ENCODE data around the gene SMC5. TPM values are rescaled to one million over a fixed set of nuclear protein-coding genes. Genes with fewer than 3 reads are reported as not detected.
"Not testable (repeated sequence)": the region's sequence is repeated elsewhere in the genome, so short reads cannot be mapped to it uniquely, and the experiment has no call there.

Gene SMC5
- polyA plus RNA-seq (2013, experiment 1 of 2; ENCODE audit: insufficient read length), result 28.3 TPM
- 30.2 TPM for polyA plus RNA-seq (2013, experiment 2 of 2; ENCODE audit: insufficient read length)

- DNase-seq, result peak; percentile 95
Measured at GRCh38 chr9:70258692-70259511, at the start of gene SMC5. SMC5 (plus strand) TSS chr9:70258978; CDS start chr9:70259079, 101 bp downstream.

- DNase-seq, result no peak
Measured at GRCh38 chr9:70217029-70217428, 41.7 kb upstream of the SMC5 start.

DNA sequence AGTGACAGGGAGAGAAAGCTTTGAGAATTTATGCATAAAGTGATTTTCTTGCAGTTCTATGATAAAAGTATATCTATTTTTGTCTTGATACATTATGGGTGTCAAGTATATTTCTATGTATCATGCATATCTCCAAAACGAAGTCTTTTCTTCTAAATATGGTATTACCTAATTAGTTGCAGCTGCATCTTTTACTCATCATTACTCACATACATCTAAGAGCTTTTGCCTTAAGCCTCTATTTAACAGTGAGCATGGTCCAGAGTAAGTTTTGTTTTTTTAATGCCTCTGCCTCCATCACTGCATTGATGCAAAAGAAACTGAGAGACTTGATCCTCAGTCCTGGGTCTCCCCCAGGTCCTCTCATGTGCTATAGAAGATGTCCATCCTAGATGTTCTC, 40.0 kb upstream of the SMC5 start:
- peak; percentile 74 for DNase-seq

DNA sequence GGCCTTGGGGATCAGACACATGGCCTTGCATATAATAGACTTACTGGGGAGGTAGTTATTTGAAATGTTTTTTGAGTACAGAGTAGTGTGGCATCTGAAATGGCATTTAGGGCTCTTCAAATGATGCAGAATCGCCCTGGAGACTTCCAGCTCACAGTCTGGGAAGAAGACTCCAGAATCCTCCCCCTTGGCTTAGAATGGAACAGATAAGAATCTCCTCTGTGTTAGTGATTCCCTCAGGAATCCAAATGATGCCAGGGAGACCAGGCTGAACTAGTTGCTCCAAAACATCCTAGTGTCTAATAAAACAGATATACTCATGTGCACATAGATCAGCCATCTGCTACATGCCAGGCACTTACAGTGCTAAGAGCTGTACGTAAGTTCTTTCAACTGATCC, 38.6 kb upstream of the SMC5 start:
- peak; percentile 16 for DNase-seq

- DNase-seq, result peak; percentile 42
Measured at GRCh38 chr9:70222354-70222753, 36.4 kb upstream of the SMC5 start.

- no peak for DNase-seq
Measured at GRCh38 chr9:70228118-70228517, 30.7 kb upstream of the SMC5 start.

DNA sequence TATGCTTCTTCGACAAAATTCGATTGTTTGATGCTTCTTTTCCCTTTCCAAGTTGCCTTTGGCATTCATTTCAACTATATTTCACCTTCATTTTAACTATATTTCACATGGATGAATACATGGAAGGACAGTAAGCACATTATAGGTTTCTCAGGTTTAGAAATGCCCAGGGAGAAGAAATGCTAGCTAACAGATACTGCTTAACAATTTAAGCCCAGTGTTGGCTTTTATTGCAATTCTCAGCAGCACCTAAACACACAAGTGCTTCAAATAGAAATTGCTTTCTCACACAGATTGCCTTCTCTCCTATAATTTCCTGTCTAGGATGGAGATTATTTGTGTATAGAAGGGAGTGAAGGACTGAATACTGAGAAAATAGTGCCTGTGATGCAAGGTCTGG, 30.2 kb upstream of the SMC5 start:
- DNase-seq, result no peak

DNA sequence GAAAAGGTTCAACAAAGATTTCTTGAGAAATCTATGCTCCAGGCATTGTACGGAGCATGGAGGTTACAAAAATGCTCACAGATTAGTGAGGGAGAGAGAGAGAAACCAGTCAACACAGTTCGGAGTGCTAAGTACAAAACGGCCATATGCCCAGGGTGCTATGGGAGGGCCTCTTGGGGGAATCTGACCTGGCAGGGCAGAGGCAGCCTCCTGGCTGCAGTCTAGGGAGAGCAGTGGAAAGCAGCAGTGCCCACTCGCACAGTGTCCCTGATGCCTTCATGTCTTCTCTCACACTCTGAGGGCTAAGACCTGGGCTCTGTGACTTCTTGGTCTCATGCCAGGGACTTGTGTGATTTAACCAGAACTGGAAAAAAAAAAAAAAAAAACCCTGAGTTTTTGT, 29.8 kb upstream of the SMC5 start:
- DNase-seq, result no peak

DNA sequence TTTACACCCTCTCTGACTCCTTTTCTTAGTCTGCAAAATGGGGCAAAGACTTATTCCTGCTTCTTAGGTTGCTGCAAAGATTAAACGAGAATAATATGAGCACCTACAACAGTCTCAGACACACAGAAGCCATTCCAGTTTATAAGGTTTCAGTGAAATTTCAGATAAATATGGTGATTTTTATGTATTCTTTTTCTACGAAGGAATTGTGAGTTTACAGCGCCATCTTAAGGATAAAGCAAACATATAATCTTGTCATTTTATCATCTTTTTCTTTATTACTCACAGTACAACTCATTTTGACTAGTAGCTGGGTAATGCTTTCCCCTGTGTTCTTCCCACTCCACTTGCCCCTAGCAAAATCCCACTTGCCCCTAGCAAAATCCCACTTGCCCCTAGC, 29.2 kb upstream of the SMC5 start:
- DNase-seq, result peak; percentile 53

GRCh38 chr9:70232476-70232875, 26.3 kb upstream of the SMC5 start:
- DNase-seq, result no peak

DNA sequence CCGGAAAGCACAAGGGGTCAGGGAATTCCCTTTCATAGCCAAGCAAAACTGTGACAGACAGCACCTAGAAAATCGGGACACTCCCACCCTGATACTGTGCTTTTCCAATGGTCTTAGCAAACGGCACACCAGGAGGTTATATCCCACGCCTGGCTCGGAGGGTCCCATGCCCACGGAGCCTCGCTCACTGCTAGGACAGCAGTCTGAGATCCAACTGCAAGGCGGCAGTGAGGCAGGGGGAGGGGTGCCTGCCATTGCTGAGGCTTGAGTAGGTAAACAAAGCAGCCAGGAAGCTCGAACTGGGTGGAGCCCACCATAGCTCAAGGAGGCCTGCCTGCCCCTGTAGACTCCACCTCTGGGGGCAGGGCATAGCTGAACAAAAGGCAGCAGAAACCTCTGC, 24.6 kb upstream of the SMC5 start:
- not testable (repeated sequence) for DNase-seq

GRCh38 chr9:70245952-70246351, 12.8 kb upstream of the SMC5 start:
- DNase-seq, result not testable (repeated sequence)

DNA sequence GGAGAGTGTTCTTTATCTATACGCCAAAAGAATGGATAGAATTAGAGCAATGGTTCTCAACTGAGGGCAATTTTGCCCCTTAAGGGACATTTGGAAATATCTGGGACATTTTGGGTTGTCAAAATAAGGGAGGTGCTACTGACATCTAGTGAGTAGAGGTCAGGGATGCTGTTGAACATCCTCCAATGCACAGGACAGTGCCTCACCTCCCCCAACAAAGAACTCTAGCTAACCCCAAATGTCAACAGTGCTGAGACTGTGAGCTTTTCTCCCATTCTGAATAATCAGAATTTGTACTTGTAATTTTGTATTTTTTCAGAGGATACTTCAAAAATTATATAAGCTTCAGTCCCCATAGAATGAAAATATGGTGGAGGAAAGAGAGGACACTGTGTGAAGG, 8.6 kb upstream of the SMC5 start:
- DNase-seq, result no peak

- DNase-seq, result peak; percentile 81
Measured at GRCh38 chr9:70255486-70255885, 3.3 kb upstream of the SMC5 start.

DNA sequence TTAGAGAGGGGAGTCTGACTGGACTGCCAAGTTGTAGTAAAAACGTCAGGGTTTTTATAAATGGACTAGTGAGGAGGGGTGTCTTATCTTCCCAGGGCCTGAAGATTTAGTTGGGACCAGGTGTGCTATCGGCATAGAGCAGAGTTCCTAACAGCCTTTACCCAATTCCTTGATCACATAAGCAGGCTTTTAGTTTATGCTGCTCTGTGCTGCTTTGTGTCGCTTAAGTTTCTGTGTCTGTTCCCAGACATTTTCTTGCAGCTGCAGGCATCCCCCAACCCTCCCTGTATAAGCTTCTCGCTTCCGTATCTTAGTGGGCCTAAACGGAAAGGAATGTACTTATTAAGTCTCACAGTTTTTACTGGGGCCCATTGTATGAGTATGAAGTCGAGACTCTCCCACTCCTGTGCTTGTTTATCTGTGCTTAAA, 2.6 kb upstream of the SMC5 start:
- peak; percentile 89 for DNase-seq

DNA sequence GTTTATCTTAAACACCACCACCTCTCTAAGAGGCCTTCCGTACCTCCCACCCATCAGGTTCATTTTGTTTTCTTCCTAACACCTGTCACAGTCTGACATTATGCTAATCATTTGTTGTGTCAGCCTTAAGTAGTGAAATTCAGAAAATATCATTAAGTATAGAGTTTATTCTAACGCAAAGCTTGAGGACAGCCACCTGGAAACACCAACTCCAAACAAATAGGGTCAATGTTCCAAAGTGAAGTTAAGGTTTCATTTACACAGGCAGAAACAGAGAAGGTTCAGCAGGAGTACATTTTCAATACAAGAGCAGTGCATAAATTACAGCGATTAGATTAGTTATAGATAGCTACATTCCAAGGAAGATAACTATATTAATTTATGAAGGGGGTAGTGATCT, 1.3 kb upstream of the SMC5 start:
- no peak for DNase-seq

DNA sequence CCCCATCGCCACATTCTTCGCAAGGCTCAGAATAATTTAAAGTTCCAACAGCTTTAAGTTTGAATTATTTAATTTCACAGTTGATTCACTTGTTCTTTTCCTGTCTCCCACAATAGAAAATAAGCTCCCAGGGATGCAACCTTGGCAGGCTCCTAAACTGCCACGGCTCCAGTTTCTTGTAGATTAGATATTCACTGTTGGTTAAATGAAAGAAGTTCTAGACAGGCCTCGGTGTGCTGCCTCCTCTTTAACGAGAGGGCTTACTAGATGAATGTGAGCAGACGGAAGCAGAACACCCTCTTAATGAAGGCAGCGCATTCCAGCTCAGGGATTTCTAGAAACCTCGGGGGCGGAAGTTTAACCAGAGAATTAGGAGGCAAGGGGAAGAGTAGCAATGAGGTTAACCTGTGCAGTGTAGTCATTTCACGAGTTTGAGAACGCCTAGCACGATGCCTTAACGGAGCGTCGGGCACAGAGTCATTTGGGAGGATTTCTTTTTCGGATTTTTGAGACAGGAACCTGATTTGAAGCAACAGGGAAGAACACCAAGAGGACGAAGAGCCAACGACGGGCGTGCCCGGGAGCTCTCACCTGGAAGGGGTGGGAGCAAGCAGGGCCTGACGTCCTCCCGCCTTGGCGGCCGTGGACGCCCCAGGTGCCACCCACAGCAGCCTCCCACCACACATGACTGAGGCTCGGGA, 637 bp upstream of the SMC5 start:
- peak; percentile 68 for DNase-seq

DNA sequence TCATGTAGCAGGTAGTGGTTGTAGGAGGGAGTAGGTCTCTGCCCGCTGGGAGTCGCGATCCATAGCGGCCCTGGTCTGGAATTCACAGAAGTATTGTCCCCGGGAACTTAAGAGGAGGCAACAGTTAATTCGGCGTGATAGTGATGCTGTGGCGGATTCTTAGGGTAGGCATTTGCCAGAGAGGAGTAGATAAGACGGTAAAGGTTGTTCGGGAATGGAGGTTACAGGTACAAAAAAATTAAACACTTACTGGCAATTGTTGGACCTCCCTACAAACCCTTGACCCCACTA, 679 bp downstream of the SMC5 start:
- DNase-seq, result no peak

DNA sequence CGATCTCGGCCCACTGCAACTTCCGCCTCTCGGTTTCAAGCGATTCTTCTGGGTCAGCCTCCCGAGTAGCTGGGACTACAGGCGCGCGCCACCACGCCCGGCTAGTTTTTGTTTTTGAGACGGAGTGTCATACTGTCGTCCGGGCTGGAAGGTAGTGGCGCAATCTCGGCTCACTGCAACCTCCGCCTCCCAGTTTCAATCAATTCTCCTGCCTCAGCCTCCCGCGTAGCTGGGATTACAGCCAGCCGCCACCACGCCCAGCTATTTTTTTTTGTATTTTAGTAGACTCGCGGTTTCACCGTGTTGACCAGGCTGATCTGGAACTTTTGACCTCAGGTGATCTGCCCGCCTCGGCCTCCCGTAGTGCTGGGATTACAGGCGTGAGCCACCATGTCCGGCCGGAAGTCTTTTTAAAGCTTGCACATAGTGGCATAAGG, 1.2 kb downstream of the SMC5 start:
- DNase-seq, result no peak

DNA sequence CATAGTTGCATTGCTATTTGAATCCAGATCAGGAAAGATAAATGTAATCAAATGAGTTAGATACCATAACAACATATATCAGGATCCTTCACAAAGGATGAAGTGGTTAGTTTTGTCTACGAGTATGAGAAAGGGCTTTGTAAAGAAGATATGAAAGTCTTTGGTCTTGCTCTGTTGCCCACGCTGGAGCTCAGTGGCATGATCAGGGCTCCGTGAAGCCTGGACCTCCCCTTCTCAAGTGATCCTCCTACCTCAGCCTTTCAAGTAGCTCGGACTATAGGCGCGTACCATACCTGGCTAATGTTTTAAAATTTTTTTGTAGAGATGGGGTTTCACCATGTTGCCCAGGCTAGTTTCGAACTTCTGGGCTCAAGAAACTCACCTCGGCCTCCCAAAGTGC, 1.8 kb downstream of the SMC5 start:
- DNase-seq, result no peak

DNA sequence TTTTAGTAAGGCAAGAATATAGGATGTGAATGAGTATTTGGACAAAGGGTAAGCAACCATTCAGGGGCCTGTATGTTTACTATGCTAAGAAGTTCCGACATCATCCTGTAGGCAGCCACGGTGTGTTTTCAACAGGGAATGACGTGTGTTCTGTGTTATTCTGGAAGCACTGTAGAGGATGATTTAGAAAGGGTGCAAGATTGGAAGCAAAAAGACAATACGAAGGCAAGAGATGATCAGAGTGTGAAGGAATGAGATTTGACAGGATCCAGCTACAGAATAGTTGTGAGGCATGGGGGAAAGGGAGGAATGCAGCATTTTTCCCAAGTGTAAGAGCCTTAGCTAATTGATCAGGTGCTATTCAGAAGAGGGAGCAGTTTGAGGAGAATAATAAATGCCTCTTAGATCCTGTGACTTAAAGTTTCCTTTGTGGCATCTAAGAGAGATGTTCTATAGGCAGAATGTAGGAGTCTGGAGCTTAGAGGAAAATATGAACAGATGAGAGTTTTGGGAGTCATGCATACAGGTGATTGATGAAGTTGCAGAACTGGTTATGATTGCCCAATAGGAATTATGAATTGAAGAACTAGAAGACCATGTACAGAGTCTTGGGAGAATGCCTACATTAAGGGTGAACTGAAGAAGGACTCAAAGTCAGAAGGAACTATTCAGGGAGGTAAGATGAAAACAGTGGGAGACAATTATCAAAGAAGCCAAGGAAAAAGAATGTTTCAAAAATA, 2.5 kb downstream of the SMC5 start:
- DNase-seq, result no peak

- DNase-seq, result no peak
Measured at GRCh38 chr9:70262366-70262765, 3.6 kb downstream of the SMC5 start.

- no peak for DNase-seq
Measured at GRCh38 chr9:70262948-70263347, 4.2 kb downstream of the SMC5 start.

All from fibroblast of skin of scalp (primary cell).